ENCODE data around the gene UQCC2.
A peak's percentile ranks its signal among the peaks of the same experiment; 100 is the strongest.

Gene UQCC2

GRCh38 chr6:33688451-33689147, 22.9 kb downstream of the UQCC2 start:
- no peak for DNase-seq

GRCh38 chr6:33688006-33688405, 23.5 kb downstream of the UQCC2 start:
- DNase-seq, result no peak

- no peak for DNase-seq
Measured at GRCh38 chr6:33686981-33687975, 24.2 kb downstream of the UQCC2 start.

- no peak for DNase-seq
Measured at GRCh38 chr6:33686225-33686924, 25.1 kb downstream of the UQCC2 start.

- no peak for DNase-seq
Measured at GRCh38 chr6:33685411-33686224, 25.9 kb downstream of the UQCC2 start.

GRCh38 chr6:33684983-33685382, 26.5 kb downstream of the UQCC2 start:
- no peak for DNase-seq

GRCh38 chr6:33684428-33684896, 27.0 kb downstream of the UQCC2 start:
- DNase-seq, result no peak

- DNase-seq, result no peak
Measured at GRCh38 chr6:33683576-33684427, 27.7 kb downstream of the UQCC2 start.

- DNase-seq, result peak; percentile 56
Measured at GRCh38 chr6:33683051-33683571, 28.4 kb downstream of the UQCC2 start.

- DNase-seq, result no peak
Measured at GRCh38 chr6:33682341-33682740, 29.2 kb downstream of the UQCC2 start.

GRCh38 chr6:33679761-33680160, 31.7 kb downstream of the UQCC2 start:
- no peak for DNase-seq

GRCh38 chr6:33678932-33679490, 32.5 kb downstream of the UQCC2 start:
- no peak for DNase-seq

- DNase-seq, result no peak
Measured at GRCh38 chr6:33678233-33678931, 33.1 kb downstream of the UQCC2 start.

- DNase-seq, result no peak
Measured at GRCh38 chr6:33677689-33678088, 33.8 kb downstream of the UQCC2 start.

- no peak for DNase-seq
Measured at GRCh38 chr6:33677143-33677660, 34.3 kb downstream of the UQCC2 start.

- DNase-seq, result no peak
Measured at GRCh38 chr6:33676416-33677142, 34.9 kb downstream of the UQCC2 start.

GRCh38 chr6:33675968-33676367, 35.5 kb downstream of the UQCC2 start:
- no peak for DNase-seq

- DNase-seq, result no peak
Measured at GRCh38 chr6:33673851-33674250, 37.6 kb downstream of the UQCC2 start.

GRCh38 chr6:33672808-33673207, 38.7 kb downstream of the UQCC2 start:
- no peak for DNase-seq

All from activated T-cell treated with anti-CD3 and anti-CD28 coated beads for 4 hours (primary cell).